IMR-90 (cell line): ENCODE results near the gene TACC2. TPM values are rescaled to one million over a fixed set of nuclear protein-coding genes. Genes with fewer than 3 reads are reported as not detected.
A peak's percentile ranks its signal among the peaks of the same experiment; 100 is the strongest.

Experiments used
- ATAC-seq: fragments of 200-7000 bp; cut with Tn5 transposase; 2 replicates; pipeline ENCODE4 v1.9.1; 2020; ENCODE audit warnings: low read depth, mild to moderate bottlenecking, moderate library complexity
- BruUV-seq: library from RNA; stranded (reverse); fragments of 400-500 nt; replicated peaks from 2 replicates; lab custom pipeline; 2021; lab: Mats Ljungman, UMichigan
- CTCF ChIA-PET: fragments of 300-600 bp; formaldehyde crosslinking; extraction: SDS; loops from one replicate; lab custom pipeline; 2021; ENCODE audit warnings: antibody characterized with exemption; lab: Yijun Ruan, JAX
- POLR2A ChIA-PET: fragments of 300-600 bp; sonication (Branson Sonifier 250); formaldehyde crosslinking; loops from one replicate; lab custom pipeline; 2022; ENCODE audit warnings: antibody characterized with exemption; ENCODE audit not compliant: unreplicated experiment; lab: Charles Lee
- DNase-seq: peaks from one replicate; pipeline ENCODE4 v3.0.0; 2013
- H2AFZ ChIP-seq: replicated peaks from 2 replicates; pipeline ENCODE3; 2013; ENCODE audit warnings: low read length, mild to moderate bottlenecking; ENCODE audit not compliant: poor library complexity
- H2AK5ac ChIP-seq: 2 replicates; pipeline ENCODE4 v1.6.1; 2013; ENCODE audit warnings: low read depth, low read length, inconsistent platforms
- H2AK9ac ChIP-seq: replicated peaks from 2 replicates; pipeline ENCODE3; 2013; ENCODE audit warnings: mild to moderate bottlenecking, low read depth, low read length, moderate library complexity; ENCODE audit not compliant: poor library complexity
- H2BK120ac ChIP-seq: 2 replicates; pipeline ENCODE4 v1.6.1; 2013; ENCODE audit warnings: low read depth, low read length, inconsistent platforms
- H2BK15ac ChIP-seq: 3 replicates; pipeline ENCODE4 v1.6.1; 2013; ENCODE audit warnings: low read depth, low read length, inconsistent platforms
- H2BK20ac ChIP-seq: 2 replicates; pipeline ENCODE4 v1.6.1; 2013; ENCODE audit warnings: low read depth, mild to moderate bottlenecking, inconsistent platforms, low read length, moderate library complexity
- H2BK5ac ChIP-seq: 2 replicates; pipeline ENCODE4 v1.6.1; 2013; ENCODE audit warnings: mild to moderate bottlenecking, low read depth, low read length, inconsistent platforms; ENCODE audit not compliant: poor library complexity, severe bottlenecking
- H3K14ac ChIP-seq: replicated peaks from 2 replicates; pipeline ENCODE4 v1.6.1; 2013; ENCODE audit warnings: low read depth, low read length, inconsistent platforms
- H3K18ac ChIP-seq: 2 replicates; pipeline ENCODE4 v1.6.1; 2013; ENCODE audit warnings: low read depth, low read length, control low read depth
- H3K23ac ChIP-seq: 2 replicates; pipeline ENCODE4 v1.6.1; 2013; ENCODE audit warnings: low read depth, low read length, inconsistent platforms
- H3K27ac ChIP-seq: 2 replicates; pipeline ENCODE4 v1.5.1; 2013; ENCODE audit warnings: mild to moderate bottlenecking, control low read depth, low read length; ENCODE audit not compliant: insufficient read depth
- H3K27me3 ChIP-seq: 2 replicates; pipeline ENCODE4 v1.6.1; 2013; ENCODE audit warnings: low read length; ENCODE audit not compliant: control insufficient read depth, insufficient read depth
- H3K36me3 ChIP-seq: 2 replicates; pipeline ENCODE4 v1.6.1; 2013; ENCODE audit warnings: low read length, mixed read lengths; ENCODE audit not compliant: control insufficient read depth, insufficient read depth
- H3K4ac ChIP-seq: 2 replicates; pipeline ENCODE4 v1.6.1; 2013; ENCODE audit warnings: low read depth, low read length, inconsistent platforms
- H3K4me1 ChIP-seq: 2 replicates; pipeline ENCODE4 v1.6.1; 2013; ENCODE audit warnings: low read length, mixed read lengths; ENCODE audit not compliant: control insufficient read depth, insufficient read depth
- H3K4me2 ChIP-seq: 2 replicates; pipeline ENCODE4 v1.6.1; 2013; ENCODE audit warnings: low read depth, mild to moderate bottlenecking, control low read depth, low read length, moderate library complexity
- H3K4me3 ChIP-seq: 2 replicates; pipeline ENCODE4 v1.5.1; 2013; ENCODE audit warnings: low read depth, mild to moderate bottlenecking, control low read depth, low read length, moderate library complexity; ENCODE audit not compliant: insufficient read depth
- H3K56ac ChIP-seq: 2 replicates; pipeline ENCODE4 v1.6.1; 2013; ENCODE audit warnings: low read length, inconsistent platforms; ENCODE audit not compliant: insufficient read depth; ENCODE audit errors: extremely low read depth
- H3K79me1 ChIP-seq, 2 experiments: 2 replicates each; pipeline ENCODE4 v1.6.1; 2013; ENCODE audit warnings: low read length in 2 of 2, inconsistent platforms in 1 of 2, low read depth in 1 of 2
- H3K9ac ChIP-seq: 2 replicates; pipeline ENCODE4 v1.6.1; 2013; ENCODE audit warnings: low read depth, low read length, control low read depth
- H3K9me1 ChIP-seq: 2 replicates; pipeline ENCODE4 v1.6.1; 2013; ENCODE audit warnings: low read length, inconsistent platforms; ENCODE audit not compliant: insufficient read depth
- H3K9me3 ChIP-seq: 2 replicates; pipeline ENCODE4 v1.6.1; 2013; ENCODE audit warnings: low read length; ENCODE audit not compliant: control insufficient read depth, insufficient read depth
- H4K20me1 ChIP-seq: 2 replicates; pipeline ENCODE4 v1.6.1; 2013; ENCODE audit warnings: low read length, inconsistent platforms; ENCODE audit not compliant: insufficient read depth
- H4K5ac ChIP-seq: 2 replicates; pipeline ENCODE4 v1.6.1; 2013; ENCODE audit warnings: mild to moderate bottlenecking, low read depth, low read length, control low read depth
- H4K8ac ChIP-seq, 2 experiments: 2 replicates each; pipeline ENCODE4 v1.6.1; 2013; ENCODE audit warnings: low read depth in 2 of 2, low read length in 2 of 2, control low read depth in 1 of 2, inconsistent platforms in 1 of 2
- H4K91ac ChIP-seq: 2 replicates; pipeline ENCODE4 v1.6.1; 2013; ENCODE audit warnings: low read depth, low read length, inconsistent platforms; ENCODE audit not compliant: insufficient read depth
- FOS ChIP-seq: fragments of 150-350 bp; IDR thresholded peaks from 2 replicates; pipeline ENCODE4 v1.6.1; 2016; ENCODE audit warnings: low read depth, low read length
- MAFK ChIP-seq: IDR thresholded peaks from 2 replicates; pipeline ENCODE4 v1.6.1; 2012; ENCODE audit warnings: low read depth, low read length, improper control_type of control experiment
- MAZ ChIP-seq: IDR thresholded peaks from 2 replicates; pipeline ENCODE4 v1.6.1; 2012; ENCODE audit warnings: low read depth, mild to moderate bottlenecking, low read length, improper control_type of control experiment, moderate library complexity, borderline replicate concordance
- NFE2L2 ChIP-seq: fragments of 150-350 bp; IDR thresholded peaks from 2 replicates; pipeline ENCODE4 v1.6.1; 2016; ENCODE audit warnings: low read depth, mild to moderate bottlenecking, low read length
- RAD21 ChIP-seq: IDR thresholded peaks from 2 replicates; pipeline ENCODE4 v1.6.1; 2012; ENCODE audit warnings: low read length, improper control_type of control experiment
- RCOR1 ChIP-seq: IDR thresholded peaks from 2 replicates; pipeline ENCODE4 v1.6.1; 2012; ENCODE audit warnings: mild to moderate bottlenecking, low read length, improper control_type of control experiment; ENCODE audit not compliant: insufficient replicate concordance
- RFX5 ChIP-seq: IDR thresholded peaks from 2 replicates; pipeline ENCODE4 v1.8.0; 2012; ENCODE audit warnings: low read depth, mild to moderate bottlenecking, low read length, moderate library complexity
- WGBS, 2 experiments: methylation state at CpG; one replicate each; pipeline versions ENCODE4 v1.1.5 to v1.1.7; 2013; ENCODE audit warnings: missing lambda C conversion rate in 2 of 2; ENCODE audit not compliant: insufficient read length in 1 of 2; ENCODE audit errors: extremely low coverage in 2 of 2; 5-methylcytosine and 5-hydroxymethylcytosine counted together
- dilution Hi-C: fragments of 300-500 bp; cut with HindIII; formaldehyde crosslinking; loops from one replicate; pipeline ENCODE4 v1.14.3; 2018; ENCODE audit warnings: low sequenced_read_pairs; ENCODE audit not compliant: unreplicated experiment
- in situ Hi-C: fragments of 300-500 bp; cut with MboI; formaldehyde crosslinking; loops from 3 replicates; pipeline ENCODE4 v1.14.3; 2019; ENCODE audit warnings: low sequenced_read_pairs, inconsistent platforms, mixed read lengths
- intact Hi-C: fragments of 100-400 bp; cut with micrococcal nuclease; formaldehyde crosslinking; loops from 2 replicates; pipeline ENCODE4 v1.10.0; 2022
- polyA plus RNA-seq, 3 experiments: library from polyadenylated mRNA; depleted of rRNA; stranded (reverse); fragments of >200 nt; gene quantifications; 2 replicates each; pipeline ENCODE4 v1.2.3, GENCODE V29; 2012; ENCODE audit warnings: low replicate concordance in 1 of 3
- total RNA-seq: library from RNA; depleted of rRNA; stranded (reverse); fragments of >200 nt; gene quantifications from 2 replicates; pipeline ENCODE4 v1.2.3, GENCODE V29; 2012
- TF ChIP-seq, protein P1 (sequence below): fragments of 150-350 bp; IDR thresholded peaks from 2 replicates; pipeline ENCODE4 v1.6.1; 2017; ENCODE audit warnings: mild to moderate bottlenecking, antibody characterized with exemption, low read length, low read depth
- TF ChIP-seq, protein P2 (sequence below): conservative IDR thresholded peaks from 2 replicates; pipeline ENCODE4 v1.5.1; 2012; ENCODE audit warnings: mild to moderate bottlenecking, low read depth, low read length, improper control_type of control experiment
- TF ChIP-seq, protein P3 (sequence below): fragments of 150-350 bp; IDR thresholded peaks from 2 replicates; pipeline ENCODE4 v1.6.1; 2016; ENCODE audit warnings: low read depth, mild to moderate bottlenecking, low read length, moderate library complexity, borderline replicate concordance

Gene TACC2
- total and polyA plus RNA-seq, 2 of the 4 experiments (the other 2 are of a cell fraction) = 2.9 to 15.4 TPM

DNA sequence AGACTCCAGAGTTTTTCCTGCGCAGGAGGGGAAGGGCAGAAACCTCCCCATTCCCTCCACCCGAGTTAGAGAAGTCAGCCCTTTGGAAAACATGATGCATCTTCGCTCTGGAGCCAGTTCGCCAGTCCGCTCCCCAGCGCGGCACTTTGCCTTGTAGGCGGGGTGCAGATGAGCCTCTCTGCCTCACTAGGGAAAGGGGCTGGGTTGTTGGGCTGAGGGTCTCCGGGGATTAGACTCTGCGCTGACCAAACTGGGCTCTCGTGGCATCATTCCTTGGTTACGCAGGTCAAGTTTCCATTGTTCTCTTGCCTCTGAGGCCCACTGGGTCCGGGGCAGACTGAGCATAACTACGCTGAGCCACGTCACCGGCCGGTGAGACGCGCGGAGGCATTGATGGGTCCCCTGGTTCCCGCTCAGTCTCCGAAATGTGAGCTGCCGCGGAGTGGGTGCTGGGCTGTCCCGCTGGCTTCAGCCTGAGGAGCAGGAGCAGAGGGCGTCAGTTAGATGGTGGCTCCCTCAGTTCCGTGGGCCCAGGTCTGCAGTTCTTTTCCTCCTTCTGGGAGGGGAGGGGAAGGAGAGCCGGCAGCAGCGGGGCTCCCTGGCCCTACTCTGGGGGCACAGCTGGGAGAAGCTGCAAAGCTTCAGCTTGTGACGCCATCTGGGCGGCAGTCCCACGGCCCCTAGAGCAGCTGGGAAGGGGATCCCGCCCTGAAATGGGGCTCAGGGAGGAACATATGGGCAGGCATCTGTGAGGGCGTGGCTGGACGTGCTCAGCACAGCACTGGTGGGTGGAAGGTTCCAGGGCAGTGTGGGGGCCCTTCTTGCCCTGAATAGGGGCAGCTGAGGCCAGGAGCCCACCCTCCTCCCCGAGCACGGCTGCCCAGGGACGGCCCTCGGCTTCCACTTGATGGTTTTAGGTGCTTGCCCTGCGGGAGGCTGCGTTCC is 160.9 kb downstream of the TACC2 start:
- no peak overlapping the region for H3K27ac ChIP-seq
- H3K4me2 ChIP-seq = no peak overlapping the region
- peaks cover 17% of the 10 kb centered on the region for H3K4me1 ChIP-seq
- H3K4me3 ChIP-seq = no peak overlapping the region
- no peak overlapping the region for H2BK15ac ChIP-seq
- H3K27me3 ChIP-seq = no peaks in the 10 kb centered on the region
- 75% methylated on average over 18 of the region's 41 CpGs; no CpG with 5 or more reads in 1 of the 2 experiments for WGBS, 2 experiments
- no peak overlapping the region for H3K9ac ChIP-seq
- no peak overlapping the region for H3K14ac ChIP-seq
- no peak overlapping the region for H3K23ac ChIP-seq
- peaks cover 3 to 56% of the 10 kb centered on the region in 2 experiments; a peak in 3 of 4 replicates for H3K79me1 ChIP-seq
- H4K5ac ChIP-seq = no peak overlapping the region
- H4K8ac ChIP-seq = no peak overlapping the region
- no peak overlapping the region for H3K56ac ChIP-seq
- DNase-seq (no peak), ATAC-seq (no peak)
- POLR2A ChIA-PET = interaction anchor here (0.8 kb wide), 1 partner anchor 37 kb away, joined by 3 read pairs; no protein-coding TSS in a partner anchor
- no peak overlapping the region; the same call in 1 of the 2 replicates for H3K18ac ChIP-seq
- peaks cover 13% of the 10 kb centered on the region for H3K9me1 ChIP-seq
- intact Hi-C loops = no loop called here
- in situ Hi-C loops = loop anchor here (25.0 kb wide), 2 partner anchors 712 to 1012 kb away; partner anchors contain the start of gene BUB3
- H2BK5ac ChIP-seq = no peak overlapping the region
- H2AK9ac ChIP-seq = no peak overlapping the region
- H3K4ac ChIP-seq = 0 out of 2 replicates have a peak overlapping the region, but pooled peaks have one; percentile 7
- TF ChIP-seq, protein P1, sequence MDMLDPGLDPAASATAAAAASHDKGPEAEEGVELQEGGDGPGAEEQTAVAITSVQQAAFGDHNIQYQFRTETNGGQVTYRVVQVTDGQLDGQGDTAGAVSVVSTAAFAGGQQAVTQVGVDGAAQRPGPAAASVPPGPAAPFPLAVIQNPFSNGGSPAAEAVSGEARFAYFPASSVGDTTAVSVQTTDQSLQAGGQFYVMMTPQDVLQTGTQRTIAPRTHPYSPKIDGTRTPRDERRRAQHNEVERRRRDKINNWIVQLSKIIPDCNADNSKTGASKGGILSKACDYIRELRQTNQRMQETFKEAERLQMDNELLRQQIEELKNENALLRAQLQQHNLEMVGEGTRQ = no peak
- no peak for TF ChIP-seq RAD21
- TF ChIP-seq, protein P2, sequence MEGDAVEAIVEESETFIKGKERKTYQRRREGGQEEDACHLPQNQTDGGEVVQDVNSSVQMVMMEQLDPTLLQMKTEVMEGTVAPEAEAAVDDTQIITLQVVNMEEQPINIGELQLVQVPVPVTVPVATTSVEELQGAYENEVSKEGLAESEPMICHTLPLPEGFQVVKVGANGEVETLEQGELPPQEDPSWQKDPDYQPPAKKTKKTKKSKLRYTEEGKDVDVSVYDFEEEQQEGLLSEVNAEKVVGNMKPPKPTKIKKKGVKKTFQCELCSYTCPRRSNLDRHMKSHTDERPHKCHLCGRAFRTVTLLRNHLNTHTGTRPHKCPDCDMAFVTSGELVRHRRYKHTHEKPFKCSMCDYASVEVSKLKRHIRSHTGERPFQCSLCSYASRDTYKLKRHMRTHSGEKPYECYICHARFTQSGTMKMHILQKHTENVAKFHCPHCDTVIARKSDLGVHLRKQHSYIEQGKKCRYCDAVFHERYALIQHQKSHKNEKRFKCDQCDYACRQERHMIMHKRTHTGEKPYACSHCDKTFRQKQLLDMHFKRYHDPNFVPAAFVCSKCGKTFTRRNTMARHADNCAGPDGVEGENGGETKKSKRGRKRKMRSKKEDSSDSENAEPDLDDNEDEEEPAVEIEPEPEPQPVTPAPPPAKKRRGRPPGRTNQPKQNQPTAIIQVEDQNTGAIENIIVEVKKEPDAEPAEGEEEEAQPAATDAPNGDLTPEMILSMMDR = no peak
- no peak for TF ChIP-seq MAZ
- TF ChIP-seq, protein P3, sequence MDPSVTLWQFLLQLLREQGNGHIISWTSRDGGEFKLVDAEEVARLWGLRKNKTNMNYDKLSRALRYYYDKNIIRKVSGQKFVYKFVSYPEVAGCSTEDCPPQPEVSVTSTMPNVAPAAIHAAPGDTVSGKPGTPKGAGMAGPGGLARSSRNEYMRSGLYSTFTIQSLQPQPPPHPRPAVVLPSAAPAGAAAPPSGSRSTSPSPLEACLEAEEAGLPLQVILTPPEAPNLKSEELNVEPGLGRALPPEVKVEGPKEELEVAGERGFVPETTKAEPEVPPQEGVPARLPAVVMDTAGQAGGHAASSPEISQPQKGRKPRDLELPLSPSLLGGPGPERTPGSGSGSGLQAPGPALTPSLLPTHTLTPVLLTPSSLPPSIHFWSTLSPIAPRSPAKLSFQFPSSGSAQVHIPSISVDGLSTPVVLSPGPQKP = no peak
- no peak for TF ChIP-seq FOS
- TF ChIP-seq NFE2L2 = no peak
- no peak for TF ChIP-seq RCOR1
- TF ChIP-seq MAFK = no peak
- TF ChIP-seq RFX5 = no peak
- H3K36me3 ChIP-seq = no peaks in the 10 kb centered on the region
- no peaks in the 10 kb centered on the region for H3K9me3 ChIP-seq
- dilution Hi-C loops = no loop called here
- no peak overlapping the region; the same call in 1 of the 2 replicates for H2AK5ac ChIP-seq
- peaks cover 13% of the 10 kb centered on the region; the same call in 1 of the 2 replicates for H4K20me1 ChIP-seq
- no TSS peak for BruUV-seq
- H4K91ac ChIP-seq = no peak overlapping the region
- H2AFZ ChIP-seq = no peak overlapping the region
- no peak overlapping the region for H2BK120ac ChIP-seq
- no peak overlapping the region for H2BK20ac ChIP-seq
- CTCF ChIA-PET = no interaction called here
